GM19324 (cell line): ENCODE data around the gene NPTX1.

Experiments used
- ATAC-seq: cut with Tn5 transposase; IDR thresholded peaks from one replicate; pipeline ENCODE4 v1.9.1; 2021; ENCODE audit warnings: mild to moderate bottlenecking, moderate library complexity; ENCODE audit not compliant: unreplicated experiment, low FRiP score

NPTX1 gene

GRCh38 chr17:80463784-80464400 is 12.5 kb downstream of the NPTX1 start:
- ATAC-seq, result no peak

GRCh38 chr17:80461528-80462160 is 14.8 kb downstream of the NPTX1 start:
- ATAC-seq, result no peak

- ATAC-seq, result no peak
These were observed 16.0 kb downstream of the NPTX1 start for GRCh38 chr17:80460429-80460834.

- no peak for ATAC-seq
These were observed 17.2 kb downstream of the NPTX1 start for GRCh38 chr17:80459234-80459633.

GRCh38 chr17:80458016-80458415 is 18.4 kb downstream of the NPTX1 start:
- no peak for ATAC-seq

GRCh38 chr17:80457236-80457856 is 19.1 kb downstream of the NPTX1 start:
- ATAC-seq, result no peak

GRCh38 chr17:80456465-80457235 is 19.8 kb downstream of the NPTX1 start:
- ATAC-seq, result no peak

GRCh38 chr17:80455784-80456183 is 20.6 kb downstream of the NPTX1 start:
- no peak for ATAC-seq

- no peak for ATAC-seq
These were observed 21.1 kb downstream of the NPTX1 start for GRCh38 chr17:80455336-80455710.

- peak; percentile 86 for ATAC-seq
These were observed 21.7 kb downstream of the NPTX1 start for GRCh38 chr17:80454557-80455335.

GRCh38 chr17:80453998-80454556 is 22.3 kb downstream of the NPTX1 start:
- no peak for ATAC-seq

- no peak for ATAC-seq
These were observed 23.0 kb downstream of the NPTX1 start for GRCh38 chr17:80453126-80453997.

- no peak for ATAC-seq
These were observed 24.1 kb downstream of the NPTX1 start for GRCh38 chr17:80452173-80452915.

GRCh38 chr17:80451104-80451775 is 25.2 kb downstream of the NPTX1 start:
- ATAC-seq, result no peak

GRCh38 chr17:80449930-80450576 is 26.4 kb downstream of the NPTX1 start:
- no peak for ATAC-seq

- no peak for ATAC-seq
These were observed 27.0 kb downstream of the NPTX1 start for GRCh38 chr17:80449194-80449929.

- ATAC-seq, result no peak
These were observed 28.6 kb downstream of the NPTX1 start for GRCh38 chr17:80447790-80448189.
